ENCODE results near the gene CACNA1G. TPM values are rescaled to one million over a fixed set of nuclear protein-coding genes. Genes with fewer than 3 reads are reported as not detected.
A peak's percentile ranks its signal among the peaks of the same experiment; 100 is the strongest.

The CACNA1G gene
- total RNA-seq, 1 donor from 2014 or later = not detected

DNA sequence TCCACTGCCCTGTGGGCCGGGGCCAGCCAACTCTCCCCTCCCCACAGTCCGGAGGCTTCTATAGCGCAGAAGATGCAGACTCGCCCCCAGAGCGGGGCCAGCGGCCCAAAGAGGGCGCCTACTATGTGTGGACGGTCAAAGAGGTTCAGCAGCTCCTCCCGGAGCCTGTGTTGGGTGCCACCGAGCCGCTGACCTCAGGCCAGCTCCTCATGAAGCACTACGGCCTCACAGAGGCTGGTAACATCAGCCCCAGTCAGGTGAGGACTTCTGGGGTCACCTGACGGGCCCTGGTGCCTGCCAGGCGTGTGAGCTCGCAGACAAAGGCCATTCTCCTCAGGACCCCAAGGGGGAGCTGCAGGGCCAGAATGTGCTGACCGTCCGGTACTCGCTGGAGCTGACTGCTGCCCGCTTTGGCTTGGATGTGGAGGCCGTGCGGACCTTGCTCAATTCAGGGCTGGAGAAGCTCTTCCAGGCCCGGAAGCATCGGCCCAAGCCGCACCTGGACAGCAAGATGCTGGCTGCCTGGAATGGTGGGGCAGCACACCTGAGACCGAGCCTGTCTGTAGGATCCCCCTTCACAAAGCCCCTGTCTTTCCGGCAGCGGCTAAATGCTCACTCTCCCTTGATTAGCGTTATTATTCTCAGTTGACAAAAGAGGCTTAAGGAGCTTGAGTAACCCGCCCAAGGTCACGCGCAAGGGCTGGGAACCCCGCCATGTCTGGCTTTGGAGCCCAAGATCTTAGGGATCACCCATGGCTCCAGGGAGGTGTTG, 9.7 kb upstream of the CACNA1G start:
- H3K9me3 Mint-ChIP-seq (ENCODE audit: unreplicated experiment) = no peaks in the 10 kb centered on the region
- peaks cover 16% of the 10 kb centered on the region for H3K36me3 Mint-ChIP-seq (ENCODE audit: low read depth, unreplicated experiment)
- H3K27ac Mint-ChIP-seq (ENCODE audit: unreplicated experiment) = no peak overlapping the region
- DNase-seq (ENCODE audit: low spot score) = peak; percentile 86
- peaks cover 3% of the 10 kb centered on the region for H3K4me1 Mint-ChIP-seq (ENCODE audit: unreplicated experiment)
- no peak overlapping the region for H3K4me3 Mint-ChIP-seq (ENCODE audit: unreplicated experiment)
- TF ChIP-seq, protein P1, sequence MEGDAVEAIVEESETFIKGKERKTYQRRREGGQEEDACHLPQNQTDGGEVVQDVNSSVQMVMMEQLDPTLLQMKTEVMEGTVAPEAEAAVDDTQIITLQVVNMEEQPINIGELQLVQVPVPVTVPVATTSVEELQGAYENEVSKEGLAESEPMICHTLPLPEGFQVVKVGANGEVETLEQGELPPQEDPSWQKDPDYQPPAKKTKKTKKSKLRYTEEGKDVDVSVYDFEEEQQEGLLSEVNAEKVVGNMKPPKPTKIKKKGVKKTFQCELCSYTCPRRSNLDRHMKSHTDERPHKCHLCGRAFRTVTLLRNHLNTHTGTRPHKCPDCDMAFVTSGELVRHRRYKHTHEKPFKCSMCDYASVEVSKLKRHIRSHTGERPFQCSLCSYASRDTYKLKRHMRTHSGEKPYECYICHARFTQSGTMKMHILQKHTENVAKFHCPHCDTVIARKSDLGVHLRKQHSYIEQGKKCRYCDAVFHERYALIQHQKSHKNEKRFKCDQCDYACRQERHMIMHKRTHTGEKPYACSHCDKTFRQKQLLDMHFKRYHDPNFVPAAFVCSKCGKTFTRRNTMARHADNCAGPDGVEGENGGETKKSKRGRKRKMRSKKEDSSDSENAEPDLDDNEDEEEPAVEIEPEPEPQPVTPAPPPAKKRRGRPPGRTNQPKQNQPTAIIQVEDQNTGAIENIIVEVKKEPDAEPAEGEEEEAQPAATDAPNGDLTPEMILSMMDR (IDR thresholded peaks at IDR 0.05; ENCODE audit: unreplicated experiment) = peak; percentile 76
- peaks cover 17% of the 10 kb centered on the region for H3K27me3 Mint-ChIP-seq (ENCODE audit: unreplicated experiment)

- peaks cover 16% of the 10 kb centered on the region for H3K36me3 Mint-ChIP-seq (ENCODE audit: low read depth, unreplicated experiment)
- H3K27ac Mint-ChIP-seq (ENCODE audit: unreplicated experiment) = no peak overlapping the region
- peaks cover 3% of the 10 kb centered on the region for H3K4me1 Mint-ChIP-seq (ENCODE audit: unreplicated experiment)
- H3K4me3 Mint-ChIP-seq (ENCODE audit: unreplicated experiment) = no peak overlapping the region
- DNase-seq (ENCODE audit: low spot score) = no peak
- no peaks in the 10 kb centered on the region for H3K9me3 Mint-ChIP-seq (ENCODE audit: unreplicated experiment)
- peaks cover 14% of the 10 kb centered on the region for H3K27me3 Mint-ChIP-seq (ENCODE audit: unreplicated experiment)
- TF ChIP-seq, protein P1 (IDR thresholded peaks at IDR 0.05; ENCODE audit: unreplicated experiment) = no peak
These were observed 9.1 kb upstream of the CACNA1G start for GRCh38 chr17:50551433-50551815.

DNA sequence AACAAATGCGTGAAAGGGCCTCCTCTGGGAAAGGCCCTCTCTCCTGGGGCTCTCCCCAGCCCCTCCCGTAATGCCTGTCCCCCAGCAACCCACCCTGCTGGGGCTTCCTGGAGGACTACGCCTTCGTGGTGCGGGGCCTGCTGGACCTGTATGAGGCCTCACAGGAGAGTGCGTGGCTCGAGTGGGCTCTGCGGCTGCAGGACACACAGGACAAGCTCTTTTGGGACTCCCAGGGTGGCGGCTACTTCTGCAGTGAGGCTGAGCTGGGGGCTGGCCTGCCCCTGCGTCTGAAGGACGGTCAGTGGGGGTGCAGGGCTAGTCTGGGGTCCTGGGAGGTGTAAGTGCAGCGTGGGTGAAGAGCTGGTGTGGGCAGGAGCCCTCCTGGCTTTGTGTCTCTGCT, 8.6 kb upstream of the CACNA1G start:
- DNase-seq (ENCODE audit: low spot score) = no peak

GRCh38 chr17:50554201-50554600, 6.3 kb upstream of the CACNA1G start:
- Mint-ChIP-seq H3K36me3 (ENCODE audit: low read depth, unreplicated experiment) (peaks cover 16% of the 10 kb centered on the region), H3K9me3 (ENCODE audit: unreplicated experiment) (no peaks in the 10 kb centered on the region), H3K4me3 (ENCODE audit: unreplicated experiment) (no peak overlapping the region), H3K4me1 (ENCODE audit: unreplicated experiment) (no peaks in the 10 kb centered on the region), H3K27me3 (ENCODE audit: unreplicated experiment) (peaks cover 22% of the 10 kb centered on the region), H3K27ac (ENCODE audit: unreplicated experiment) (no peak overlapping the region)
- DNase-seq (ENCODE audit: low spot score) = no peak
- TF ChIP-seq, protein P1 (IDR thresholded peaks at IDR 0.05; ENCODE audit: unreplicated experiment) = no peak

More for the DNA sequence above, 8.6 kb upstream of the CACNA1G start:
- no peak overlapping the region for H3K27ac Mint-ChIP-seq (ENCODE audit: unreplicated experiment)
- H3K36me3 Mint-ChIP-seq (ENCODE audit: low read depth, unreplicated experiment) = peaks cover 16% of the 10 kb centered on the region
- peaks cover 3% of the 10 kb centered on the region for H3K4me1 Mint-ChIP-seq (ENCODE audit: unreplicated experiment)
- H3K9me3 Mint-ChIP-seq (ENCODE audit: unreplicated experiment) = no peaks in the 10 kb centered on the region
- TF ChIP-seq, protein P1 (IDR thresholded peaks at IDR 0.05; ENCODE audit: unreplicated experiment) = no peak
- H3K27me3 Mint-ChIP-seq (ENCODE audit: unreplicated experiment) = peaks cover 14% of the 10 kb centered on the region
- H3K4me3 Mint-ChIP-seq (ENCODE audit: unreplicated experiment) = no peak overlapping the region

DNA sequence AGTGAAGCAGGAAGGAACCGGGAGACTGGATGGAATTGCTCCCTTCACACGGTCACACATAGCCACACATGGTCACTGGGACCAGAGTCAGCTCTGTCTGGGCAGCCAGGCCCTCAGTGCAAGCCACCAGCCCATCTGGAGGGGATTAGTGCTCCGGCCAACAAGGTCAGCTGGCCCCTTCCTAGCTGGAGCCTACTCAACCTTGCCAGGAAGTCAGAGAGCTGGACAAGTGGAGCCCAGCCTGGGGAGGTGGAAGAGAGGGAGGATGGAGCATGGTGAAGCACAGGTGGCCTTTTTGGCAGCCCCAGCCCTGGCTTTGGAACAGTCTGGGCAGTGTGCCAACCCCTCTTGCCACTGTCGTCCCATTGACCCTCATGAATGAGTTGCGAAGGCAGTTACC, 3.7 kb upstream of the CACNA1G start:
- Mint-ChIP-seq H3K27ac (ENCODE audit: unreplicated experiment) (no peak overlapping the region), H3K4me3 (ENCODE audit: unreplicated experiment) (no peak overlapping the region), H3K9me3 (ENCODE audit: unreplicated experiment) (no peaks in the 10 kb centered on the region), H3K4me1 (ENCODE audit: unreplicated experiment) (no peaks in the 10 kb centered on the region), H3K27me3 (ENCODE audit: unreplicated experiment) (peaks cover 20% of the 10 kb centered on the region), H3K36me3 (ENCODE audit: low read depth, unreplicated experiment) (peaks cover 16% of the 10 kb centered on the region)
- no peak for DNase-seq (ENCODE audit: low spot score)
- TF ChIP-seq, protein P1 (IDR thresholded peaks at IDR 0.05; ENCODE audit: unreplicated experiment) = no peak
